IPS-NIHi7 (cell line): ENCODE measurements around the gene OR5D14.

ENCODE experiments used
- DNase-seq: peaks from one replicate; pipeline ENCODE4 v3.0.0; 2012; ENCODE audit warnings: mixed read lengths; ENCODE audit errors: extremely low spot score

OR5D14 gene

DNA sequence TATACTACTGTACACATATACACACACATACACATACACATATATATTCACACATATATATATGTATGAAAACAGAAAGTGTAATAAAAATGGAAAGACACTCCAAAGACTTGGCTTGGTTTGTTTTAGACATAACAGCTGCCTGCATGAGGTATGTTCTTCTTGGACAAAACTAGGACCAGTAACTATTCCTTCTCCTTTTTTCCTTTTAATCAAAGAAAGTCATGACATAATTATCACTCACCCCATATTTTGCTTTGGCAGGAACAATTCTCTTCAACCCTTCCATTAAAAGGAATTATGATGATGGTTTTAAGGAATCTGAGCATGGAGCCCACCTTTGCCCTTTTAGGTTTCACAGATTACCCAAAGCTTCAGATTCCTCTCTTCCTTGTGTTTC, at the start of gene OR5D14:
OR5D14 (plus strand) TSS at position 301 of the 400 bp plus-strand sequence; CDS start at position 301, 0 bp downstream.
- no peak for DNase-seq

DNA sequence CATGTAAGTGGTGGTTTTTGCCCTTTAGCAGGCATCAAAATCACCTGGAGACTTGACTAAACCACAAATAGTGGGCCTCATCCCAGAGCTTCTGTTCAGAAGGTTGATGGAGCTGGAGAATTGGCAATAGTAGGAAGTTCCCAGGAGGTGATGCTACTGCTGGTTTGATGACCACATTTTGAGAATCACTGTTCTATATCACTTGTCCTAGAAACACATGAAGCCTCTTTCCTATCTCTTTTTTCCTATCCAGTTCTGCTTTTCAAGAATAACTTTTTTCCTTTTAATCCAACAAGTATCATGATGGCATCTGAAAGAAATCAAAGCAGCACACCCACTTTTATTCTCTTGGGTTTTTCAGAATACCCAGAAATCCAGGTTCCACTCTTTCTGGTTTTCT, 22.2 kb upstream of the OR5D14 start, which contains the start of gene OR5D13:
OR5D13 (plus strand) TSS at position 301 of the 400 bp plus-strand sequence; CDS start at position 301, 0 bp downstream.
- DNase-seq, result no peak

DNA sequence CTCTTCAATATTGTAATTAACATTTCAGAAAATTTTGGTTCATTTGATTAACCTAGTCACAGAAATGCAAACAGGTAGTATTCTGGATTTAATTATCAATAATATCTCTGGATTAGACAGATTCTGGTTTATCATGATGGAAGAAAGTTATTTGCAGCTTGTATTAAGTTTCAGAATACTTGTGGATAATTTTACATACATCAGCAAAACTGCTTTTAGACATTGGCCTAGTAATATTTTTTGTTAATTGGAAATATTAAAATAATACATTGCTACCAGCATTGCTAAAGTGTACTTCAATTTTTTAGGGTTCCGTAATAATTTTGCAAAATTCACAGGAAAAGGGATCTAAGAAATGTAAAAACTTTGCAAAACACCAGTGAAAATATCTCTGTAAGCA, 3.8 kb upstream of the OR5D14 start:
- no peak for DNase-seq

DNA sequence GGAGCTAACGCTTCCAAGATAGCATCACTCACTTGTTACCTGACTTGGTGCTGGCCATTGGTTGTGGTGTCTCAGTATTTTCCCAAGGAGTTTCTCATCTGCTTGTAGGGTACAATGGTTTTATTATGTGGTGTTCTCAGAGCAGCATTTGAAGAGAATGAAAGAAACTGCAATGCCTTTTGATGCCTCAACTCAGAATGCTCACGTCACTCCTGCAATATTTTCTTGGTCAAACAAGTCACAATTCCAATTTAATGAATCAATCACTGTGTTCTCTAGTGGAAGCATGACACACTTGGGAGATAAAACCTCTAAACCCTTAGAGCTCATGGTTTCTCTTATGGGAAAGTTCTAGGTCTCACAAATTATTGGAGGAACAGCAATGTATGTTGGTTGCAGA, 2.0 kb upstream of the OR5D14 start:
- no peak for DNase-seq

DNA sequence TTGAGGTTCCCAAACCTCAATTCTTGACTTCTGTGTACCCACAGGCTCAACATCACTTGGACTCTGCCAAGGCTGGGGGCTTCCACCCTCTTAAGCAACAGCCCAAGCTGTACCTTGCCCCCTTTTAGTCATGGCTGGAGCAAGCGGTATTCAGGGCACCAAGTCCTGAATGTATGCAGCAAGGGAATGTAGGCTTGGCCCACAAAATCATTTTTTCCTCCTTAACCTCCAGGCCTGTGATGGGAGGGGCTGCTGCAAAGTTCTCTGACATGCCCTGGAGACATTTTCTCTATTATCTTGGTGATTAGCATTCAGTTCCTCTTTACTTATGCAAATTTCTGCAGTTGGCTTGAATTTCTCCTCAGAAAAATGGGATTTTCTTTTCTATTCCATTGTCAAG, 10.9 kb downstream of the OR5D14 start:
- no peak for DNase-seq

DNA sequence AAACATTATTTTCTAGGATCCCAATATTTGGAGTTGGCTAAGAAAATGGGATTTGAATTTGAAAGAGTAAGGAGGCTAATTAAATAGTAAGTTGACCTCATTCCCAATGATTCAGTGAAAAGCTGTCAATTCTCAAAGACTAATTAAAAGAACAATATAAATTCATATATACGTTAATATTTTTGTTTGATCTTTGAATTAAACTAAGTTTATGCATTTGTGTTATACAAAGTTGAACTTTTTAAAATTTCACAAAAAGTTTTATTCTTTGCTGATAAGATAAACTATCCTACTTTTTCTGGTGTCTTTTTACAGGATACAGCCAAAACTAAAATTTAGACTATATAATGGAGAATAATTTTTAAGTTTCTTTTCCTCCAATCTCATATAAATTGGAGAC, 15.7 kb downstream of the OR5D14 start, which contains the start of gene OR5L1:
OR5L1 (plus strand) TSS at position 301 of the 400 bp plus-strand sequence. CDS start 100 bp downstream, outside the sequence.
- DNase-seq, result no peak

DNA sequence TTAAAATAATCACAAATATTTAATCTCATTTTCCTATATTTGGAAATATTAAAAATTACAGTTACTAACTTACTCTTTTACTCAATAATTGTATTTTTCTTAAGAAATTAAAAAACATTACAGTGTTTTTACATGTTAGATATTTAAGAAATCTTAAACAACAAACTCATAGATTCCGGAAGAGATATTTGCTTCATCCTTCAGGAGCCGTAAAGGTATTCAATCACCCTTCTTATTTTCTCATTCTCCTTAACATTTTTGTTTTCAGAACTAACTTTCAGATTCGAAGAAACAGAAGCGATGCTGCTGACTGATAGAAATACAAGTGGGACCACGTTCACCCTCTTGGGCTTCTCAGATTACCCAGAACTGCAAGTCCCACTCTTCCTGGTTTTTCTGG, 24.0 kb downstream of the OR5D14 start, which contains the start of gene OR5D18:
OR5D18 (plus strand) TSS at position 301 of the 400 bp plus-strand sequence; CDS start at position 301, 0 bp downstream.
- DNase-seq, result no peak

DNA sequence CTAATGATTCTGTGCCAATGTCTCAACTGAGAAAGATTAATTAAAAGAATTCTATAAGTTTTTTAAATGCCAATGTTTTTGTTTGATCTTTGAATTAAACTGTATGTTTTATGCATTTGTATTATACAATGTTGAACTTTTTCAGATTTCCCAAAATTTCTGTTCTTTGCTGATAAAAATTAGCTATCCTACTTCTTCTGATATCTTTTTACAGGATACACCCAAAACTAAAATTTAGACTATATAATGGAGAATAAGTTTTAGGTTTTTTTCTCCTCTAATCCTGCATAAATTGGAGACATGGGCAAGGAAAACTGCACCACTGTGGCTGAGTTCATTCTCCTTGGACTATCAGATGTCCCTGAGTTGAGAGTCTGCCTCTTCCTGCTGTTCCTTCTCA, 31.6 kb downstream of the OR5D14 start, which contains the start of gene OR5L2:
OR5L2 (plus strand) TSS at position 301 of the 400 bp plus-strand sequence; CDS start at position 301, 0 bp downstream.
- DNase-seq, result no peak

DNA sequence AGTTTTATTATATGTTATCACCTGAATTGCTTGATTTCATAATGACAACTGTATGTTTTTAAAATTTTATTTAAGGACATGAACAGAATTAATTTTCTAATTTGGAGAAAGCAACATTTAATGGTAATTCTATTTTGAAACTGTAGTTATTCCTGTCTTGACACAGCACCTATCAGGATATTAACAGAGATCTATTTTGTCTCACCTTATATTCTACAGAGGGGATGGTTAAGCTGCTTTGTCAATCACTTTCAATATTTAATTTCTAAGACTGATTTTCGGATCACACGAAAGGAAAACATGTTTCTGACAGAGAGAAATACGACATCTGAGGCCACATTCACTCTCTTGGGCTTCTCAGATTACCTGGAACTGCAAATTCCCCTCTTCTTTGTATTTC, 43.1 kb downstream of the OR5D14 start, which contains the start of gene OR5D16:
OR5D16 (plus strand) TSS at position 301 of the 400 bp plus-strand sequence; CDS start at position 301, 0 bp downstream.
- DNase-seq, result no peak
